Neutrophil (primary cell): Measurements from ENCODE around the gene TAS2R30.

Experiments
- H3K27ac ChIP-seq: fragments of 200-600 bp; sonication (generic); 2 replicates; pipeline ENCODE4 v1.5.1; 2016; ENCODE audit warnings: mild to moderate bottlenecking, moderate library complexity
- H3K27me3 ChIP-seq: fragments of 200-600 bp; sonication (generic); 2 replicates; pipeline ENCODE4 v1.6.0; 2016; ENCODE audit warnings: mild to moderate bottlenecking
- H3K36me3 ChIP-seq: fragments of 200-600 bp; sonication (generic); 2 replicates; pipeline ENCODE4 v1.5.1; 2017
- H3K4me1 ChIP-seq, 2 experiments: fragments of 200-600 bp in 1 of 2; sonication (generic) in 1 of 2; 1 replicate in 1 of 2; 2 replicates in 1 of 2; pipeline versions ENCODE4 v1.5.1 to v1.6.1; 2013 to 2016; ENCODE audit warnings: low read depth in 1 of 2, low read length in 1 of 2, mild to moderate bottlenecking in 1 of 2, moderate library complexity in 1 of 2; ENCODE audit not compliant: control insufficient read depth in 1 of 2, insufficient read depth in 1 of 2
- H3K4me3 ChIP-seq, 2 experiments: fragments of 200-600 bp in 1 of 2; sonication (generic) in 1 of 2; 1 replicate in 1 of 2; 2 replicates in 1 of 2; pipeline ENCODE4 v1.5.1; 2013 to 2016; ENCODE audit warnings: low read depth in 1 of 2, low read length in 1 of 2, mild to moderate bottlenecking in 1 of 2, moderate library complexity in 1 of 2
- H3K9me3 ChIP-seq: fragments of 200-600 bp; sonication (generic); 2 replicates; pipeline ENCODE4 v1.5.1; 2016
- TF ChIP-seq, protein P1 (sequence below): fragments of 200-600 bp; sonication (generic); IDR thresholded peaks from 2 replicates; pipeline ENCODE4 v1.5.1; 2016; ENCODE audit warnings: antibody characterized with exemption

TAS2R30 gene, protein sequence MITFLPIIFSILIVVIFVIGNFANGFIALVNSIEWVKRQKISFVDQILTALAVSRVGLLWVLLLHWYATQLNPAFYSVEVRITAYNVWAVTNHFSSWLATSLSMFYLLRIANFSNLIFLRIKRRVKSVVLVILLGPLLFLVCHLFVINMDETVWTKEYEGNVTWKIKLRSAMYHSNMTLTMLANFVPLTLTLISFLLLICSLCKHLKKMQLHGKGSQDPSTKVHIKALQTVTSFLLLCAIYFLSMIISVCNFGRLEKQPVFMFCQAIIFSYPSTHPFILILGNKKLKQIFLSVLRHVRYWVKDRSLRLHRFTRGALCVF

DNA sequence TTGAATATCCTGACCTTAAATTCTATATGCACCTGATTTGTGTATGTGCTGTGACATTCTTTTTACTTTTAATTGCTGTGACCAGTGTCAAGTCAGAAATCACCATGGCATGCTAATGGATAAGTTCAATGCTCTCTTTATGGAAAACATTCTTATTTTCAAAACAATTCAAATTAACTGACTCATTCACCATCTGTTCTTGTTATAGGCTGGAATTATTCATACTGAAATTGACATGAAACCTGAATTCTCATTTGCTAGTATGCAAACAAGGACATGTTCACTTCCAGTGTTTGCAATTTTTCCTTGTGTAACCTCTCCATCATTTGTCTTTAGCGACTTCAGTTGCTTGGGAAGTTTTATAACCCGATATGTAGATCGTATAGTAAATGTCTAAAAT, at the start of gene TAS2R30:
Gene TAS2R30, minus strand, starts transcription at position 340 of the 400 bp plus-strand sequence. CDS start 400 bp downstream, outside the sequence.
- H3K4me3 ChIP-seq = no peak within 1 kb of the TSS
- TF ChIP-seq, protein P1, sequence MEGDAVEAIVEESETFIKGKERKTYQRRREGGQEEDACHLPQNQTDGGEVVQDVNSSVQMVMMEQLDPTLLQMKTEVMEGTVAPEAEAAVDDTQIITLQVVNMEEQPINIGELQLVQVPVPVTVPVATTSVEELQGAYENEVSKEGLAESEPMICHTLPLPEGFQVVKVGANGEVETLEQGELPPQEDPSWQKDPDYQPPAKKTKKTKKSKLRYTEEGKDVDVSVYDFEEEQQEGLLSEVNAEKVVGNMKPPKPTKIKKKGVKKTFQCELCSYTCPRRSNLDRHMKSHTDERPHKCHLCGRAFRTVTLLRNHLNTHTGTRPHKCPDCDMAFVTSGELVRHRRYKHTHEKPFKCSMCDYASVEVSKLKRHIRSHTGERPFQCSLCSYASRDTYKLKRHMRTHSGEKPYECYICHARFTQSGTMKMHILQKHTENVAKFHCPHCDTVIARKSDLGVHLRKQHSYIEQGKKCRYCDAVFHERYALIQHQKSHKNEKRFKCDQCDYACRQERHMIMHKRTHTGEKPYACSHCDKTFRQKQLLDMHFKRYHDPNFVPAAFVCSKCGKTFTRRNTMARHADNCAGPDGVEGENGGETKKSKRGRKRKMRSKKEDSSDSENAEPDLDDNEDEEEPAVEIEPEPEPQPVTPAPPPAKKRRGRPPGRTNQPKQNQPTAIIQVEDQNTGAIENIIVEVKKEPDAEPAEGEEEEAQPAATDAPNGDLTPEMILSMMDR = no peak
- no peaks in the 10 kb centered on the region for H3K9me3 ChIP-seq
- H3K27me3 ChIP-seq = no peaks in the 10 kb centered on the region
- no peak within 1 kb of the TSS for H3K27ac ChIP-seq
- no peaks in the 10 kb centered on the region for H3K4me1 ChIP-seq
- H3K36me3 ChIP-seq = no peaks in the 10 kb centered on the region

DNA sequence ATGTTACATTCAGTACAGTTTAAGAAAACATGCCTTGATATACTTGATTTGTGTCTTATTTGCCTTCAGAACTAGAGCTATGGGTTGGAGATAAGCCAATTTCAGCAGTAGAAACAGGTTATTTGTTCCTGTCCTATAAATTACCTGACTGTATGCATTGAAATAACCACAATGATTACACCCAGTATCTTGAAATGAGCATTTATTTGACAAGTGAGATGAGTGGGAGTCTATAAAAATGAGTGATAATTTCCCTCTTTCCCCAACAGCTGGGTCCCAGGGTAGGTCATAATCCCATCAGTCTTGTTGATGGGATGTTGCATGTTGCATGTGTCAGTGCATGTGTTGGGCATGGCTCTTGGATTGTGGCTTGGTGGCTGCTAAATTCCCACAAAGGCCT, 48.6 kb upstream of the TAS2R30 start:
- Histone ChIP-seq H3K27me3 (no peaks in the 10 kb centered on the region), H3K9me3 (no peaks in the 10 kb centered on the region), H3K36me3 (no peaks in the 10 kb centered on the region), H3K4me3 (no peak overlapping the region), H3K27ac (no peak overlapping the region), H3K4me1 (no peaks in the 10 kb centered on the region)
- TF ChIP-seq, protein P1 = no peak

GRCh38 chr12:11182529-11182928, 48.1 kb upstream of the TAS2R30 start:
- no peaks in the 10 kb centered on the region for H3K36me3 ChIP-seq
- no peak overlapping the region for H3K27ac ChIP-seq
- H3K4me3 ChIP-seq = no peak overlapping the region
- no peaks in the 10 kb centered on the region for H3K9me3 ChIP-seq
- H3K4me1 ChIP-seq = no peaks in the 10 kb centered on the region
- H3K27me3 ChIP-seq = no peaks in the 10 kb centered on the region
- TF ChIP-seq, protein P1 = no peak

DNA sequence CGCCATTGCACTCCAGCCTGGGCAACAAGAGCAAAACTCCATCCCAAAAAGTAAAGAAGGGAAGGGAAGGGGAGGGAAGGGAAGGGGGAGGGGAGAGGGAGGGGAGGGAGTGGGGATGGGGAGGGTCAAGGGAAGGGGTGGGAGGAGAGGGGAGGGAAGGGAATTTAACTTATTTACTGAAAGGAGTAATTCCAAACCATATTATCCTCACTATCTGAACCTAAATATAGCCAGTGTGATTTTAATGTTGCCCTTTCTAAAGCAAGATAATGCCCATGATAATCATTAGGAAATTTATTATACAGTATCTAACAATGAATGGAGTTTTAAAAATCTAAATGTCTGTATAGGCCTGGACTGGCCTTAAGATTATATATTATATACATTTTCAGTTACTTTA, 43.8 kb upstream of the TAS2R30 start:
- Histone ChIP-seq H3K27ac (no peak overlapping the region), H3K36me3 (no peaks in the 10 kb centered on the region)
- TF ChIP-seq, protein P1 = no peak

DNA sequence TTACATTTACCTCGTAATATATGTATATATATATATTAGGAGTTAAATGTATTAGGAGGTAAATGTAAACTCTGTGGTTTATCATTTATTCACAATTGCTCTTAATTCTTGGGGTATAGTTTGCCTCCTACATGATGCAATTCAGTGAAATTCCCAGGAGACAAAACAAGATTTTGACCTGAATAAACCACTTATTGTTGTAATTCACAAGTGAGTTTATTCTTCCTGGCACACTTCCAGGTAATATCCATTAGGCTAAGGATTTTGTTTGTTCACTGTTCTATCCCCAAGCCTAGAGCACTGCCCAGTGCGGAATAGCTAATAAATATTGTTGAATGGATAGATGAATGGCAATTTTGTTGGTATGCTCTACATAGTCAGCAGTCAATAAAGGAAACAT, 39.6 kb upstream of the TAS2R30 start:
- TF ChIP-seq, protein P1 = no peak
- Histone ChIP-seq H3K27me3 (no peaks in the 10 kb centered on the region), H3K4me1 (peaks cover 6 to 8% of the 10 kb centered on the region in 2 experiments), H3K36me3 (no peaks in the 10 kb centered on the region), H3K27ac (no peak overlapping the region), H3K9me3 (no peaks in the 10 kb centered on the region), H3K4me3 (no peak overlapping the region)

More for the DNA sequence above, 43.8 kb upstream of the TAS2R30 start:
- Histone ChIP-seq H3K4me1 (no peaks in the 10 kb centered on the region), H3K27me3 (no peaks in the 10 kb centered on the region), H3K4me3 (no peak overlapping the region), H3K9me3 (no peaks in the 10 kb centered on the region)
